ENCODE results near the gene NDUFB7.

The NDUFB7 gene

GRCh38 chr19:14520543-14520942 is 51.3 kb downstream of the NDUFB7 start:
- DNase-seq (ENCODE audit: low spot score): no peak

GRCh38 chr19:14519860-14520407 is 51.9 kb downstream of the NDUFB7 start:
- no peak for DNase-seq (ENCODE audit: low spot score)

GRCh38 chr19:14519245-14519859 is 52.5 kb downstream of the NDUFB7 start:
- no peak for DNase-seq (ENCODE audit: low spot score)

- DNase-seq (ENCODE audit: low spot score): no peak
Observed at GRCh38 chr19:14517840-14518505, 53.9 kb downstream of the NDUFB7 start, which contains the start of gene DNAJB1. TSS of gene DNAJB1 (minus strand) at chr19:14518397. CDS start at chr19:14518349, 48 bp downstream.

- no peak for DNase-seq (ENCODE audit: low spot score)
Observed at GRCh38 chr19:14517446-14517839, 54.4 kb downstream of the NDUFB7 start.

- no peak for DNase-seq (ENCODE audit: low spot score)
Observed at GRCh38 chr19:14516746-14517438, 55.0 kb downstream of the NDUFB7 start.

Measured in ecto neural progenitor cell (in vitro differentiated cells).